ENCODE measurements around the gene RPS6KA2. TPM values are rescaled to one million over a fixed set of nuclear protein-coding genes. Genes with fewer than 3 reads are reported as not detected.

RPS6KA2 gene
- total and polyA plus RNA-seq, 2 experiments from 2014 or later: 45.1 to 49.0 TPM

- H2AFZ ChIP-seq: no peak overlapping the region
- H3K27me3 ChIP-seq (replicated peaks; ENCODE audit: insufficient read depth): no peaks in the 10 kb centered on the region
- H3K36me3 ChIP-seq (ENCODE audit: low read depth): no peaks in the 10 kb centered on the region
- no peaks in the 10 kb centered on the region for H3K9me2 ChIP-seq (ENCODE audit: insufficient read depth)
- peaks cover 88% of the 10 kb centered on the region for H3K79me2 ChIP-seq (ENCODE audit: insufficient read depth)
- TF ChIP-seq EZH2 (IDR thresholded peaks at IDR 0.05; ENCODE audit: insufficient read depth, poor library complexity, severe bottlenecking) (no peak), EZH2phosphoT487 (IDR thresholded peaks at IDR 0.05; ENCODE audit: insufficient read depth, low read depth) (no peak)
- peaks cover 20% of the 10 kb centered on the region for H3F3A ChIP-seq (ENCODE audit: insufficient read depth)
- H3K9me3 ChIP-seq (ENCODE audit: low read depth): no peaks in the 10 kb centered on the region
- DNase-seq: peak; percentile 67
- no peak overlapping the region for H3K9ac ChIP-seq
- no peak overlapping the region for H3K4me3 ChIP-seq
- in situ Hi-C loops (cut with MboI): no loop called here
- H3K4me2 ChIP-seq (ENCODE audit: unreplicated experiment): peak overlapping the region; percentile 33
- 76% methylated on average over 11 of the region's 11 CpGs for WGBS, 2 experiments (ENCODE audit: low coverage in 1 of 2, low lambda C conversion rate in 2 of 2, missing lambda C conversion rate in 2 of 2)
- H4K20me1 ChIP-seq (ENCODE audit: insufficient read depth): no peaks in the 10 kb centered on the region
- peak overlapping the region; percentile 25; the same call in 1 of the 2 replicates for H3K27ac ChIP-seq
- peaks cover 30% of the 10 kb centered on the region for H3K4me1 ChIP-seq (ENCODE audit: insufficient read depth)
These were observed 38.2 kb downstream of the RPS6KA2 start for GRCh38 chr6:166588691-166589336.

GRCh38 chr6:166587631-166588413 lies 39.2 kb downstream of the RPS6KA2 start:
- Histone ChIP-seq H3F3A (ENCODE audit: insufficient read depth) (peaks cover 12% of the 10 kb centered on the region), H3K9me3 (ENCODE audit: low read depth) (no peaks in the 10 kb centered on the region), H3K27me3 (replicated peaks; ENCODE audit: insufficient read depth) (no peaks in the 10 kb centered on the region), H4K20me1 (ENCODE audit: insufficient read depth) (no peaks in the 10 kb centered on the region), H3K9ac (no peak overlapping the region), H3K9me2 (ENCODE audit: insufficient read depth) (no peaks in the 10 kb centered on the region), H3K36me3 (ENCODE audit: low read depth) (no peaks in the 10 kb centered on the region), H3K4me1 (ENCODE audit: insufficient read depth) (peaks cover 32% of the 10 kb centered on the region), H3K4me2 (ENCODE audit: unreplicated experiment) (no peak overlapping the region), H3K27ac (no peak overlapping the region), H3K4me3 (no peak overlapping the region), H3K79me2 (ENCODE audit: insufficient read depth) (peaks cover 89% of the 10 kb centered on the region), H2AFZ (no peak overlapping the region)
- in situ Hi-C loops (cut with MboI): no loop called here
- WGBS, 2 experiments (ENCODE audit: low coverage in 1 of 2, low lambda C conversion rate in 2 of 2, missing lambda C conversion rate in 2 of 2): 91% methylated on average over 10 of the region's 10 CpGs
- TF ChIP-seq EZH2phosphoT487 (IDR thresholded peaks at IDR 0.05; ENCODE audit: insufficient read depth, low read depth): no peak
- no peak for TF ChIP-seq EZH2 (IDR thresholded peaks at IDR 0.05; ENCODE audit: insufficient read depth, poor library complexity, severe bottlenecking)
- no peak for DNase-seq

- no peak within 1 kb of the TSS for H3K27ac ChIP-seq
- no peak within 1 kb of the TSS for H3K9ac ChIP-seq
- no peaks in the 10 kb centered on the region for H4K20me1 ChIP-seq (ENCODE audit: insufficient read depth)
- no peak within 1 kb of the TSS for H3K4me2 ChIP-seq (ENCODE audit: unreplicated experiment)
- TF ChIP-seq EZH2 (IDR thresholded peaks at IDR 0.05; ENCODE audit: insufficient read depth, poor library complexity, severe bottlenecking) (no peak), EZH2phosphoT487 (IDR thresholded peaks at IDR 0.05; ENCODE audit: insufficient read depth, low read depth) (no peak)
- peaks cover 9% of the 10 kb centered on the region for H3F3A ChIP-seq (ENCODE audit: insufficient read depth)
- no peak for DNase-seq
- no peak within 1 kb of the TSS for H3K4me3 ChIP-seq
- peaks cover 32% of the 10 kb centered on the region for H3K4me1 ChIP-seq (ENCODE audit: insufficient read depth)
- no peaks in the 10 kb centered on the region for H3K9me3 ChIP-seq (ENCODE audit: low read depth)
- H2AFZ ChIP-seq: no peak within 1 kb of the TSS
- peaks cover 77% of the 10 kb centered on the region for H3K79me2 ChIP-seq (ENCODE audit: insufficient read depth)
- no peaks in the 10 kb centered on the region for H3K9me2 ChIP-seq (ENCODE audit: insufficient read depth)
- H3K36me3 ChIP-seq (ENCODE audit: low read depth): no peaks in the 10 kb centered on the region
- WGBS, 2 experiments (ENCODE audit: low coverage in 1 of 2, low lambda C conversion rate in 2 of 2, missing lambda C conversion rate in 2 of 2): 93 to 94% methylated on average over 9 of the region's 9 CpGs
- no peaks in the 10 kb centered on the region for H3K27me3 ChIP-seq (replicated peaks; ENCODE audit: insufficient read depth)
- in situ Hi-C loops (cut with MboI): no loop called here
These were observed 40.5 kb downstream of the RPS6KA2 start, which contains the start of gene RAMACL for GRCh38 chr6:166586424-166587156. Gene RAMACL (minus strand): TSS chr6:166586678. CDS start chr6:166586477, 201 bp downstream.

- in situ Hi-C loops (cut with MboI): no loop called here
- peaks cover 75% of the 10 kb centered on the region for H3K79me2 ChIP-seq (ENCODE audit: insufficient read depth)
These were observed 42.1 kb downstream of the RPS6KA2 start for GRCh38 chr6:166584853-166585429.

More at GRCh38 chr6:166584853-166585429, 42.1 kb downstream of the RPS6KA2 start:
- H3F3A ChIP-seq (ENCODE audit: insufficient read depth): peaks cover 9% of the 10 kb centered on the region
- peak; percentile 87 for DNase-seq
- H3K36me3 ChIP-seq (ENCODE audit: low read depth): no peaks in the 10 kb centered on the region
- no peak for TF ChIP-seq EZH2phosphoT487 (IDR thresholded peaks at IDR 0.05; ENCODE audit: insufficient read depth, low read depth)
- no peak for TF ChIP-seq EZH2 (IDR thresholded peaks at IDR 0.05; ENCODE audit: insufficient read depth, poor library complexity, severe bottlenecking)
- WGBS, 2 experiments (ENCODE audit: low coverage in 1 of 2, low lambda C conversion rate in 2 of 2, missing lambda C conversion rate in 2 of 2): 43 to 46% methylated on average over 12 of the region's 12 CpGs
- H2AFZ ChIP-seq: no peak overlapping the region
- peaks cover 30% of the 10 kb centered on the region for H3K4me1 ChIP-seq (ENCODE audit: insufficient read depth)
- H3K9ac ChIP-seq: peak overlapping the region; percentile 71
- no peaks in the 10 kb centered on the region for H3K9me3 ChIP-seq (ENCODE audit: low read depth)
- H3K27ac ChIP-seq: peak overlapping the region; percentile 71
- no peaks in the 10 kb centered on the region for H4K20me1 ChIP-seq (ENCODE audit: insufficient read depth)
- H3K4me2 ChIP-seq (ENCODE audit: unreplicated experiment): peak overlapping the region; percentile 45
- no peaks in the 10 kb centered on the region for H3K9me2 ChIP-seq (ENCODE audit: insufficient read depth)
- no peaks in the 10 kb centered on the region for H3K27me3 ChIP-seq (replicated peaks; ENCODE audit: insufficient read depth)
- H3K4me3 ChIP-seq: no peak overlapping the region

Data from GM23248 (cell line).